22Rv1 (cell line): ENCODE results near the gene CREB1.

Experiments
- H3K27ac ChIP-seq: fragments of 450-650 bp; 2 replicates; pipeline ENCODE4 v1.5.1; 2017
- CTCF ChIP-seq: fragments of 450-650 bp; IDR thresholded peaks from 2 replicates; pipeline ENCODE4 v1.5.1; 2017; ENCODE audit warnings: mild to moderate bottlenecking
- ZFX ChIP-seq: fragments of 450-650 bp; IDR thresholded peaks from 2 replicates; pipeline ENCODE4 v1.6.1; 2017; ENCODE audit warnings: antibody characterized with exemption, borderline replicate concordance

CREB1 gene

GRCh38 chr2:207543272-207543671, 13.5 kb downstream of the CREB1 start:
- H3K27ac ChIP-seq, result no peak overlapping the region
- no peak for TF ChIP-seq CTCF

- TF ChIP-seq ZFX, result no peak
- no peak for TF ChIP-seq CTCF
- H3K27ac ChIP-seq, result no peak overlapping the region
Measured at GRCh38 chr2:207546822-207547221, 17.1 kb downstream of the CREB1 start.

GRCh38 chr2:207549145-207549544, 19.4 kb downstream of the CREB1 start:
- no peak overlapping the region for H3K27ac ChIP-seq
- TF ChIP-seq ZFX (no peak), CTCF (no peak)

- H3K27ac ChIP-seq, result no peak overlapping the region
- TF ChIP-seq CTCF (no peak), ZFX (no peak)
Measured at GRCh38 chr2:207558079-207558491, 28.3 kb downstream of the CREB1 start.

- TF ChIP-seq CTCF (no peak), ZFX (no peak)
- no peak overlapping the region for H3K27ac ChIP-seq
Measured at GRCh38 chr2:207561386-207562080, 31.8 kb downstream of the CREB1 start.

- no peak for TF ChIP-seq CTCF
- no peak for TF ChIP-seq ZFX
- H3K27ac ChIP-seq, result no peak overlapping the region
Measured at GRCh38 chr2:207565736-207566500, 36.2 kb downstream of the CREB1 start.

- TF ChIP-seq CTCF (no peak), ZFX (no peak)
- H3K27ac ChIP-seq, result no peak overlapping the region
Measured at GRCh38 chr2:207567671-207568070, 37.9 kb downstream of the CREB1 start.
